Measurements from ENCODE around the gene EFHC1.

GRCh38 chr6:52415917-52416628, 4.1 kb upstream of the EFHC1 start:
- TF ChIP-seq EZH2 (IDR thresholded peaks at IDR 0.05) = no peak
- no peak for TF ChIP-seq POLR2AphosphoS5 (IDR thresholded peaks at IDR 0.05; ENCODE audit: borderline replicate concordance, low read depth, low read length)

All from SK-N-MC (cell line).